OCI-M1 (cell line): Measurements from ENCODE around the gene HSPA4.
"Not testable (repeated sequence)": the region's sequence is repeated elsewhere in the genome, so short reads cannot be mapped to it uniquely, and the experiment has no call there.

Source experiments
- DNase-seq: peaks from one replicate; lab custom pipeline; 2025; lab: John Stamatoyannopoulos, UW

Gene HSPA4

GRCh38 chr5:133050521-133050920, 1.3 kb upstream of the HSPA4 start:
- DNase-seq = no peak

GRCh38 chr5:133051061-133051541, 712 bp upstream of the HSPA4 start:
- peak; percentile 75 for DNase-seq

- DNase-seq = peak; percentile 82
These were observed 733 bp downstream of the HSPA4 start for GRCh38 chr5:133052317-133053175.

GRCh38 chr5:133053448-133053847, 1.6 kb downstream of the HSPA4 start:
- no peak for DNase-seq

GRCh38 chr5:133054697-133055471, 3.1 kb downstream of the HSPA4 start:
- no peak for DNase-seq

GRCh38 chr5:133056891-133057290, 5.1 kb downstream of the HSPA4 start:
- no peak for DNase-seq

- DNase-seq = no peak
These were observed 7.8 kb downstream of the HSPA4 start for GRCh38 chr5:133059621-133060020.

- no peak for DNase-seq
These were observed 10.5 kb downstream of the HSPA4 start for GRCh38 chr5:133062276-133062675.

GRCh38 chr5:133063965-133064364, 12.2 kb downstream of the HSPA4 start:
- no peak for DNase-seq

- no peak for DNase-seq
These were observed 13.7 kb downstream of the HSPA4 start for GRCh38 chr5:133065471-133065870.

GRCh38 chr5:133066045-133066444, 14.2 kb downstream of the HSPA4 start:
- DNase-seq = no peak

GRCh38 chr5:133072021-133072420, 20.2 kb downstream of the HSPA4 start:
- DNase-seq = no peak

GRCh38 chr5:133075572-133076536, 24.0 kb downstream of the HSPA4 start:
- no peak for DNase-seq

- DNase-seq = no peak
These were observed 27.2 kb downstream of the HSPA4 start for GRCh38 chr5:133079048-133079447.

GRCh38 chr5:133081036-133081435, 29.2 kb downstream of the HSPA4 start:
- no peak for DNase-seq

GRCh38 chr5:133081703-133082102, 29.9 kb downstream of the HSPA4 start:
- DNase-seq = no peak

- no peak for DNase-seq
These were observed 30.3 kb downstream of the HSPA4 start for GRCh38 chr5:133082128-133082527.

- DNase-seq = no peak
These were observed 32.1 kb downstream of the HSPA4 start for GRCh38 chr5:133083901-133084300.

GRCh38 chr5:133085171-133085570, 33.4 kb downstream of the HSPA4 start:
- DNase-seq = not testable (repeated sequence)

GRCh38 chr5:133086366-133086875, 34.6 kb downstream of the HSPA4 start:
- no peak for DNase-seq

GRCh38 chr5:133088064-133088463, 36.3 kb downstream of the HSPA4 start:
- no peak for DNase-seq

- DNase-seq = no peak
These were observed 39.2 kb downstream of the HSPA4 start for GRCh38 chr5:133091034-133091433.
